ENCODE results near the gene CCDC192. TPM values are rescaled to one million over a fixed set of nuclear protein-coding genes. Genes with fewer than 3 reads are reported as not detected.

CCDC192 gene
- total RNA-seq, 1 donor from 2014 or later = not detected

GRCh38 chr5:127870914-127871313 lies 167.7 kb downstream of the CCDC192 start:
- Mint-ChIP-seq H3K36me3 (no peaks in the 10 kb centered on the region), H3K4me1 (peaks cover 4% of the 10 kb centered on the region), H3K27ac (no peak overlapping the region), H3K9me3 (no peaks in the 10 kb centered on the region), H3K27me3 (ENCODE audit: insufficient read depth, low read depth) (no peaks in the 10 kb centered on the region), H3K4me3 (no peak overlapping the region)
- no peaks in the 10 kb centered on the region for H3K79me2 ChIP-seq (ENCODE audit: low read depth)
- H4K20me1 ChIP-seq (ENCODE audit: low read depth) = no peaks in the 10 kb centered on the region
- TF ChIP-seq EZH2phosphoT487 (IDR thresholded peaks at IDR 0.05) (no peak), CTCF (IDR thresholded peaks at IDR 0.05) (no peak), EZH2 (IDR thresholded peaks at IDR 0.05) (no peak)
- no peaks in the 10 kb centered on the region for H3K9me3 ChIP-seq (ENCODE audit: low read depth)
- H3K4me3 ChIP-seq = no peak overlapping the region
- H3K4me1 ChIP-seq = no peaks in the 10 kb centered on the region
- H3K27ac ChIP-seq = no peak overlapping the region
- H3K27me3 ChIP-seq = no peaks in the 10 kb centered on the region
- DNase-seq (ENCODE audit: low spot score) = peak; percentile 8
- H3K4me2 ChIP-seq = no peak overlapping the region
- no peak overlapping the region for H3K9ac ChIP-seq
- no peak overlapping the region for H2AFZ ChIP-seq (replicated peaks)
- H3K36me3 ChIP-seq = no peaks in the 10 kb centered on the region
- no peaks in the 10 kb centered on the region for H3F3A ChIP-seq (ENCODE audit: low read depth)

- Mint-ChIP-seq H3K27ac (no peak overlapping the region), H3K4me1 (peaks cover 4% of the 10 kb centered on the region), H3K9me3 (no peaks in the 10 kb centered on the region), H3K4me3 (no peak overlapping the region), H3K27me3 (ENCODE audit: insufficient read depth, low read depth) (no peaks in the 10 kb centered on the region), H3K36me3 (no peaks in the 10 kb centered on the region)
- H3K27ac ChIP-seq = no peak overlapping the region
- H2AFZ ChIP-seq (replicated peaks) = no peak overlapping the region
- DNase-seq (ENCODE audit: low spot score) = no peak
- H3K79me2 ChIP-seq (ENCODE audit: low read depth) = no peaks in the 10 kb centered on the region
- H3K4me1 ChIP-seq = no peaks in the 10 kb centered on the region
- TF ChIP-seq EZH2 (IDR thresholded peaks at IDR 0.05) = no peak
- no peak for TF ChIP-seq CTCF (IDR thresholded peaks at IDR 0.05)
- TF ChIP-seq EZH2phosphoT487 (IDR thresholded peaks at IDR 0.05) = no peak
- H3K9me3 ChIP-seq (ENCODE audit: low read depth) = no peaks in the 10 kb centered on the region
- no peaks in the 10 kb centered on the region for H4K20me1 ChIP-seq (ENCODE audit: low read depth)
- H3K4me2 ChIP-seq = no peak overlapping the region
- no peaks in the 10 kb centered on the region for H3K27me3 ChIP-seq
- no peaks in the 10 kb centered on the region for H3F3A ChIP-seq (ENCODE audit: low read depth)
- no peaks in the 10 kb centered on the region for H3K36me3 ChIP-seq
- no peak overlapping the region for H3K4me3 ChIP-seq
- no peak overlapping the region for H3K9ac ChIP-seq
These were observed 168.4 kb downstream of the CCDC192 start for GRCh38 chr5:127871503-127872153.

GRCh38 chr5:127872494-127872893 lies 169.3 kb downstream of the CCDC192 start:
- Mint-ChIP-seq H3K27me3 (ENCODE audit: insufficient read depth, low read depth) (no peaks in the 10 kb centered on the region), H3K36me3 (no peaks in the 10 kb centered on the region), H3K4me1 (peaks cover 2% of the 10 kb centered on the region), H3K9me3 (no peaks in the 10 kb centered on the region), H3K27ac (no peak overlapping the region), H3K4me3 (no peak overlapping the region)
- Histone ChIP-seq H3K79me2 (ENCODE audit: low read depth) (no peaks in the 10 kb centered on the region), H3F3A (ENCODE audit: low read depth) (no peaks in the 10 kb centered on the region), H3K4me1 (no peaks in the 10 kb centered on the region), H3K4me3 (no peak overlapping the region), H3K27ac (no peak overlapping the region), H3K9ac (no peak overlapping the region), H2AFZ (replicated peaks) (no peak overlapping the region), H3K36me3 (no peaks in the 10 kb centered on the region), H3K9me3 (ENCODE audit: low read depth) (no peaks in the 10 kb centered on the region), H3K4me2 (no peak overlapping the region), H3K27me3 (no peaks in the 10 kb centered on the region), H4K20me1 (ENCODE audit: low read depth) (no peaks in the 10 kb centered on the region)
- TF ChIP-seq CTCF (IDR thresholded peaks at IDR 0.05) (no peak), EZH2phosphoT487 (IDR thresholded peaks at IDR 0.05) (no peak), EZH2 (IDR thresholded peaks at IDR 0.05) (no peak)
- no peak for DNase-seq (ENCODE audit: low spot score)
